PC-3 (cell line): ENCODE measurements around the gene OR2T1. TPM values are rescaled to one million over a fixed set of nuclear protein-coding genes. Genes with fewer than 3 reads are reported as not detected.

Experiments used
- ATAC-seq: fragments of 200-7000 bp; cut with Tn5 transposase; 2 replicates; pipeline ENCODE4 v1.9.1; 2020; ENCODE audit warnings: mild to moderate bottlenecking, moderate library complexity
- BruUV-seq: library from RNA; stranded (reverse); fragments of 400-500 nt; replicated peaks from 2 replicates; lab custom pipeline; 2021; lab: Mats Ljungman, UMichigan
- CTCF ChIA-PET: fragments of 300-600 bp; sonication (Branson Sonifier 250); formaldehyde crosslinking; loops from one replicate; lab custom pipeline; 2022; ENCODE audit warnings: antibody characterized with exemption; lab: Charles Lee
- POLR2A ChIA-PET: fragments of 300-600 bp; sonication (Branson Sonifier 250); formaldehyde crosslinking; loops from one replicate; lab custom pipeline; 2022; ENCODE audit warnings: antibody characterized with exemption; ENCODE audit not compliant: unreplicated experiment; lab: Charles Lee
- DNase-seq: peaks from one replicate; pipeline ENCODE4 v3.0.0-alpha.2; 2015
- H2AFZ ChIP-seq: fragments of 300-600 bp; sonication (generic); 2 replicates; pipeline ENCODE4 v1.6.0; 2016; ENCODE audit warnings: antibody characterized with exemption, low read length
- H3F3A ChIP-seq: fragments of 300-600 bp; sonication (generic); one replicate; pipeline ENCODE4 v1.6.0; 2017; ENCODE audit warnings: antibody characterized with exemption, low read length, control low read depth, mild to moderate bottlenecking; ENCODE audit not compliant: unreplicated experiment
- H3K27ac ChIP-seq: fragments of 300-600 bp; sonication (generic); 2 replicates; pipeline ENCODE4 v1.5.1; 2016; ENCODE audit warnings: mild to moderate bottlenecking, low read length
- H3K27me3 ChIP-seq: fragments of 300-600 bp; sonication (generic); 2 replicates; pipeline ENCODE4 v1.6.1; 2016; ENCODE audit warnings: low read length, mixed read lengths
- H3K36me3 ChIP-seq: fragments of 300-600 bp; sonication (generic); 2 replicates; pipeline ENCODE4 v1.6.1; 2016; ENCODE audit warnings: low read depth, mixed run types, low read length, mixed read lengths
- H3K4me1 ChIP-seq: fragments of 300-600 bp; sonication (generic); 2 replicates; pipeline ENCODE4 v1.5.1; 2016; ENCODE audit warnings: low read length; ENCODE audit not compliant: insufficient read depth
- H3K4me2 ChIP-seq: fragments of 300-600 bp; sonication (generic); 2 replicates; pipeline ENCODE4 v1.6.0; 2016; ENCODE audit warnings: low read length
- H3K4me3 ChIP-seq: fragments of 300-600 bp; sonication (generic); 2 replicates; pipeline ENCODE4 v1.5.1; 2016; ENCODE audit warnings: mild to moderate bottlenecking, low read length, mixed read lengths
- H3K79me2 ChIP-seq: fragments of 300-600 bp; sonication (generic); 2 replicates; pipeline ENCODE4 v1.6.1; 2017; ENCODE audit warnings: low read length, mixed read lengths
- H3K9ac ChIP-seq: fragments of 300-600 bp; sonication (generic); 2 replicates; pipeline ENCODE4 v1.6.0; 2016; ENCODE audit warnings: mild to moderate bottlenecking, low read length
- H3K9me2 ChIP-seq: fragments of 300-600 bp; sonication (generic); replicated peaks from 2 replicates; pipeline ENCODE4 v1.6.1; 2016; ENCODE audit warnings: mixed run types, low read length, mixed read lengths
- H3K9me3 ChIP-seq: fragments of 300-600 bp; sonication (generic); 2 replicates; pipeline ENCODE4 v1.6.1; 2016; ENCODE audit warnings: low read length, mixed read lengths
- H4K20me1 ChIP-seq: fragments of 300-600 bp; sonication (generic); 2 replicates; pipeline ENCODE4 v1.6.1; 2016; ENCODE audit warnings: low read length, mixed read lengths
- CTCF ChIP-seq: fragments of 300-600 bp; sonication (generic); conservative IDR thresholded peaks from 2 replicates; pipeline ENCODE4 v1.5.1; 2017; ENCODE audit warnings: antibody characterized with exemption, low read depth, mild to moderate bottlenecking, low read length
- EZH2 ChIP-seq: fragments of 300-600 bp; sonication (generic); IDR thresholded peaks from one replicate; pipeline ENCODE4 v1.6.1; 2017; ENCODE audit warnings: antibody characterized with exemption, mild to moderate bottlenecking, low read length; ENCODE audit not compliant: unreplicated experiment
- EZH2phosphoT487 ChIP-seq: fragments of 300-600 bp; sonication (generic); IDR thresholded peaks from 2 replicates; pipeline ENCODE4 v1.6.1; 2018; ENCODE audit warnings: mild to moderate bottlenecking, antibody characterized with exemption, low read length, borderline replicate concordance
- intact Hi-C: fragments of 100-400 bp; cut with micrococcal nuclease; formaldehyde crosslinking; loops from 2 replicates; pipeline ENCODE4 v1.9.0; 2023
- total RNA-seq: library from RNA; depleted of rRNA; stranded (reverse); fragments of >200 nt; gene quantifications from 2 replicates; pipeline ENCODE4 v1.2.3, GENCODE V29; 2014

Gene OR2T1
- total RNA-seq, 1 experiment from 2014 or later: not detected

- no peak overlapping the region for H3K9ac ChIP-seq
- ChIA-PET CTCF (no interaction called here), POLR2A (interaction anchor here (0.6 kb wide), 1 partner anchor 350 kb away, joined by 3 read pairs; no protein-coding TSS in a partner anchor)
- H3K36me3 ChIP-seq: no peaks in the 10 kb centered on the region
- intact Hi-C loops: no loop called here
- BruUV-seq: no TSS peak
- no peaks in the 10 kb centered on the region for H3K9me2 ChIP-seq
- peak; percentile 34 for DNase-seq
- H3K27ac ChIP-seq: no peak overlapping the region
- H3K4me2 ChIP-seq: no peak overlapping the region
- H3K9me3 ChIP-seq: no peaks in the 10 kb centered on the region
- H3K27me3 ChIP-seq: peaks cover 8% of the 10 kb centered on the region; the same call in 1 of the 2 replicates
- no peaks in the 10 kb centered on the region for H3K79me2 ChIP-seq
- no peak overlapping the region for H3K4me3 ChIP-seq
- peak; percentile 62 for ATAC-seq
- H2AFZ ChIP-seq: no peak overlapping the region
- no peaks in the 10 kb centered on the region for H4K20me1 ChIP-seq
- no peaks in the 10 kb centered on the region for H3F3A ChIP-seq
- TF ChIP-seq EZH2 (no peak), CTCF (no peak), EZH2phosphoT487 (no peak)
- H3K4me1 ChIP-seq: no peaks in the 10 kb centered on the region
These were observed 29.1 kb upstream of the OR2T1 start for GRCh38 chr1:248373761-248374160.

- Histone ChIP-seq H4K20me1 (no peaks in the 10 kb centered on the region), H3K9me2 (no peaks in the 10 kb centered on the region), H3K36me3 (no peaks in the 10 kb centered on the region), H3K9ac (no peak within 1 kb of the TSS), H3K4me3 (no peak within 1 kb of the TSS), H3K79me2 (no peaks in the 10 kb centered on the region), H3K9me3 (no peaks in the 10 kb centered on the region), H3F3A (no peaks in the 10 kb centered on the region), H2AFZ (no peak within 1 kb of the TSS), H3K27me3 (no peaks in the 10 kb centered on the region), H3K27ac (no peak within 1 kb of the TSS), H3K4me1 (no peaks in the 10 kb centered on the region), H3K4me2 (no peak within 1 kb of the TSS)
- TF ChIP-seq EZH2 (no peak), EZH2phosphoT487 (no peak), CTCF (no peak)
- no TSS peak for BruUV-seq
- ATAC-seq (no peak), DNase-seq (no peak)
- intact Hi-C loops: no loop called here
- POLR2A ChIA-PET: no interaction called here
- CTCF ChIA-PET: no interaction called here
These were observed 27.4 kb upstream of the OR2T1 start, which contains the start of gene OR2T6 for GRCh38 chr1:248375446-248375845. OR2T6 (plus strand) TSS chr1:248375746; CDS start chr1:248387609, 11,863 bp downstream.

GRCh38 chr1:248376916-248377315 lies 25.9 kb upstream of the OR2T1 start:
- CTCF ChIA-PET: no interaction called here
- H4K20me1 ChIP-seq: no peaks in the 10 kb centered on the region
- no peak overlapping the region for H3K9ac ChIP-seq
- DNase-seq (no peak), ATAC-seq (no peak)
- H3K4me2 ChIP-seq: no peak overlapping the region
- H3K36me3 ChIP-seq: no peaks in the 10 kb centered on the region
- H3K9me2 ChIP-seq: no peaks in the 10 kb centered on the region
- H3F3A ChIP-seq: no peaks in the 10 kb centered on the region
- H3K79me2 ChIP-seq: no peaks in the 10 kb centered on the region
- no peaks in the 10 kb centered on the region for H3K4me1 ChIP-seq
- no peak overlapping the region for H3K4me3 ChIP-seq
- BruUV-seq: no TSS peak
- no peaks in the 10 kb centered on the region for H3K9me3 ChIP-seq
- no peak overlapping the region for H3K27ac ChIP-seq
- no peaks in the 10 kb centered on the region for H3K27me3 ChIP-seq
- intact Hi-C loops: no loop called here
- no peak overlapping the region for H2AFZ ChIP-seq
- TF ChIP-seq EZH2phosphoT487 (no peak), EZH2 (no peak), CTCF (no peak)
- POLR2A ChIA-PET: no interaction called here
